K562 (cell line): ENCODE data around the gene CDC45. TPM values are rescaled to one million over a fixed set of nuclear protein-coding genes. Genes with fewer than 3 reads are reported as not detected.
A peak's percentile ranks its signal among the peaks of the same experiment; 100 is the strongest.

Experiments used
- BRD4 ChIP-seq: fragments of 200-600 bp; sonication (generic); IDR thresholded peaks from 2 replicates; pipeline ENCODE4 v1.6.1; 2017; ENCODE audit warnings: inconsistent platforms
- CBX5 ChIP-seq: IDR thresholded peaks from 2 replicates; pipeline ENCODE4 v1.6.1; 2014; ENCODE audit warnings: low read depth, borderline replicate concordance
- DEAF1 ChIP-seq: fragments of 450-650 bp; formaldehyde crosslinking; IDR thresholded peaks from 2 replicates; pipeline ENCODE4 v1.4.0; 2020; ENCODE audit warnings: mild to moderate bottlenecking, moderate library complexity
- FIP1L1 ChIP-seq: fragments of 200-400 bp; formaldehyde crosslinking; IDR thresholded peaks from 2 replicates; pipeline ENCODE4 v1.6.1; 2018; ENCODE audit warnings: mild to moderate bottlenecking, low read depth, low read length; ENCODE audit not compliant: poor library complexity, severe bottlenecking
- MTA1 ChIP-seq: fragments of 450-650 bp; IDR thresholded peaks from 2 replicates; pipeline ENCODE4 v1.6.1; 2017; ENCODE audit warnings: borderline replicate concordance
- PCBP1 ChIP-seq: fragments of 200-400 bp; formaldehyde crosslinking; IDR thresholded peaks from 2 replicates; pipeline ENCODE4 v1.6.1; 2018; ENCODE audit warnings: mild to moderate bottlenecking, low read depth, low read length; ENCODE audit not compliant: poor library complexity, severe bottlenecking
- POLR3G ChIP-seq: IDR thresholded peaks from 2 replicates; pipeline ENCODE4 v1.6.1; 2011; ENCODE audit not compliant: insufficient read length, insufficient replicate concordance; ENCODE audit errors: extremely low read depth
- PRMT5 ChIP-seq: sonication (generic); formaldehyde crosslinking; IDR thresholded peaks from 2 replicates; pipeline ENCODE4 v1.5.0; 2020; ENCODE audit warnings: missing genetic modification reagents
- PRPF4 ChIP-seq: fragments of 200-400 bp; formaldehyde crosslinking; IDR thresholded peaks from one replicate; pipeline ENCODE4 v1.6.1; 2017; ENCODE audit warnings: low read length, low read depth, mild to moderate bottlenecking; ENCODE audit not compliant: insufficient read depth, poor library complexity, severe bottlenecking
- RBM14 ChIP-seq: fragments of 200-400 bp; formaldehyde crosslinking; IDR thresholded peaks from 2 replicates; pipeline ENCODE4 v1.6.1; 2018; ENCODE audit warnings: low read depth, mild to moderate bottlenecking, low read length, moderate library complexity, borderline replicate concordance; ENCODE audit not compliant: insufficient read depth
- TAF7 ChIP-seq: fragments of 450-650 bp; IDR thresholded peaks from 2 replicates; pipeline ENCODE4 v1.6.1; 2016; ENCODE audit warnings: missing genetic modification characterization, missing compliant biosample characterization
- ZBTB11 ChIP-seq, 3 experiments: fragments of 200-800 bp in 1 of 3; fragments of 250-450 bp in 1 of 3; fragments of 450-650 bp in 1 of 3; sonication (Bioruptor Pico) in 1 of 3; sonication (Bioruptor generic) in 1 of 3; formaldehyde crosslinking in 1 of 3; IDR thresholded peaks; 2 replicates each; pipeline versions ENCODE4 v1.6.1 to v1.8.0; 2016 to 2022; ENCODE audit warnings: mild to moderate bottlenecking in 2 of 3, missing genetic modification characterization in 2 of 3, missing compliant biosample characterization in 1 of 3, moderate library complexity in 1 of 3
- ZFP30 ChIP-seq: fragments of 250-450 bp; sonication (Bioruptor Pico); IDR thresholded peaks from 2 replicates; pipeline ENCODE4 v1.8.0; 2022; ENCODE audit warnings: moderate library complexity, mild to moderate bottlenecking, inconsistent platforms, borderline replicate concordance
- ZNF764 ChIP-seq: fragments of 250-450 bp; sonication (Bioruptor Pico); IDR thresholded peaks from 2 replicates; pipeline ENCODE4 v1.4.0; 2020; ENCODE audit warnings: low read depth, mild to moderate bottlenecking, moderate library complexity
- polyA plus RNA-seq, 8 experiments: library from polyadenylated mRNA; depleted of rRNA in 4 of 8; stranded (reverse) in 5 of 8; unstranded in 3 of 8; fragments of >200 nt; fragmentation: Nextera tagmentation in 2 of 8; fragmentation: Illumina TruSeq in 1 of 8; extraction: Ambion mirVana in 2 of 8; extraction: Trizol in 1 of 8; gene quantifications; 2 replicates each; pipeline versions ENCODE4 v1.2.1 to v1.2.3, GENCODE V29; 2011 to 2014; ENCODE audit warnings: inconsistent platforms in 1 of 8, missing spikeins in 1 of 8
- total RNA-seq, 7 experiments: library from RNA; depleted of rRNA in 6 of 7; stranded (reverse); fragments of >200 nt in 6 of 7; fragmentation: Illumina TruSeq in 2 of 7; extraction: Trizol in 2 of 7; gene quantifications; 2 replicates each; pipeline versions ENCODE4 v1.2.1 to v1.2.3, GENCODE V29; 2011 to 2021; ENCODE audit warnings: low replicate concordance in 1 of 7
- TF ChIP-seq, protein P1 (sequence below): fragments of 250-450 bp; sonication (Bioruptor Pico); IDR thresholded peaks from 2 replicates; pipeline ENCODE4 v1.4.0; 2020

CDC45 gene
- total and polyA plus RNA-seq, 9 of the 15 experiments (the other 6 are each of a cell fraction or from before 2014, with no cell fraction given): 251 to 580 (median 410) TPM

- TF ChIP-seq ZBTB11 (CRISPR knock-in tag; IDR thresholded peaks at IDR 0.05) (peak in 1 of 3 experiments; percentile 84; a peak in 2 of 6 replicates), ZFP30 (0 out of 2 replicates have a peak, but pooled peaks have one; percentile 51), FIP1L1 (peak; percentile 82), ZNF764 (peak; percentile 59), DEAF1 (CRISPR knock-in tag) (no peak), RBM14 (0 out of 2 replicates have a peak, but pooled peaks have one; percentile 47), PRMT5 (no peak), CBX5 (no peak), POLR3G (no peak), MTA1 (no peak), PCBP1 (peak; percentile 100), BRD4 (peak; percentile 93), TAF7 (tag) (0 out of 2 replicates have a peak, but pooled peaks have one; percentile 45), PRPF4 (peak; percentile 68)
- TF ChIP-seq, protein P1, sequence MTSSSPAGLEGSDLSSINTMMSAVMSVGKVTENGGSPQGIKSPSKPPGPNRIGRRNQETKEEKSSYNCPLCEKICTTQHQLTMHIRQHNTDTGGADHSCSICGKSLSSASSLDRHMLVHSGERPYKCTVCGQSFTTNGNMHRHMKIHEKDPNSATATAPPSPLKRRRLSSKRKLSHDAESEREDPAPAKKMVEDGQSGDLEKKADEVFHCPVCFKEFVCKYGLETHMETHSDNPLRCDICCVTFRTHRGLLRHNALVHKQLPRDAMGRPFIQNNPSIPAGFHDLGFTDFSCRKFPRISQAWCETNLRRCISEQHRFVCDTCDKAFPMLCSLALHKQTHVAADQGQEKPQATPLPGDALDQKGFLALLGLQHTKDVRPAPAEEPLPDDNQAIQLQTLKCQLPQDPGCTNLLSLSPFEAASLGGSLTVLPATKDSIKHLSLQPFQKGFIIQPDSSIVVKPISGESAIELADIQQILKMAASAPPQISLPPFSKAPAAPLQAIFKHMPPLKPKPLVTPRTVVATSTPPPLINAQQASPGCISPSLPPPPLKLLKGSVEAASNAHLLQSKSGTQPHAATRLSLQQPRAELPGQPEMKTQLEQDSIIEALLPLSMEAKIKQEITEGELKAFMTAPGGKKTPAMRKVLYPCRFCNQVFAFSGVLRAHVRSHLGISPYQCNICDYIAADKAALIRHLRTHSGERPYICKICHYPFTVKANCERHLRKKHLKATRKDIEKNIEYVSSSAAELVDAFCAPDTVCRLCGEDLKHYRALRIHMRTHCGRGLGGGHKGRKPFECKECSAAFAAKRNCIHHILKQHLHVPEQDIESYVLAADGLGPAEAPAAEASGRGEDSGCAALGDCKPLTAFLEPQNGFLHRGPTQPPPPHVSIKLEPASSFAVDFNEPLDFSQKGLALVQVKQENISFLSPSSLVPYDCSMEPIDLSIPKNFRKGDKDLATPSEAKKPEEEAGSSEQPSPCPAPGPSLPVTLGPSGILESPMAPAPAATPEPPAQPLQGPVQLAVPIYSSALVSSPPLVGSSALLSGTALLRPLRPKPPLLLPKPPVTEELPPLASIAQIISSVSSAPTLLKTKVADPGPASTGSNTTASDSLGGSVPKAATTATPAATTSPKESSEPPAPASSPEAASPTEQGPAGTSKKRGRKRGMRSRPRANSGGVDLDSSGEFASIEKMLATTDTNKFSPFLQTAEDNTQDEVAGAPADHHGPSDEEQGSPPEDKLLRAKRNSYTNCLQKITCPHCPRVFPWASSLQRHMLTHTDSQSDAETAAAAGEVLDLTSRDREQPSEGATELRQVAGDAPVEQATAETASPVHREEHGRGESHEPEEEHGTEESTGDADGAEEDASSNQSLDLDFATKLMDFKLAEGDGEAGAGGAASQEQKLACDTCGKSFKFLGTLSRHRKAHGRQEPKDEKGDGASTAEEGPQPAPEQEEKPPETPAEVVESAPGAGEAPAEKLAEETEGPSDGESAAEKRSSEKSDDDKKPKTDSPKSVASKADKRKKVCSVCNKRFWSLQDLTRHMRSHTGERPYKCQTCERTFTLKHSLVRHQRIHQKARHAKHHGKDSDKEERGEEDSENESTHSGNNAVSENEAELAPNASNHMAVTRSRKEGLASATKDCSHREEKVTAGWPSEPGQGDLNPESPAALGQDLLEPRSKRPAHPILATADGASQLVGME (CRISPR knock-in tag): peak; percentile 7; the same call in 1 of the 2 replicates
Observed at GRCh38 chr22:19478901-19479354, 792 bp upstream of the CDC45 start, which contains the start of gene UFD1 (continued).
